SK-N-SH (cell line): ENCODE results near the gene TUT1.

Experiments used
- EP300 ChIP-seq, 2 experiments: IDR thresholded peaks; 2 replicates each; pipeline versions ENCODE4 v1.4.0 to v1.6.1; 2012; ENCODE audit warnings: borderline replicate concordance in 1 of 2, low read depth in 1 of 2, low read length in 1 of 2
- EZH2phosphoT487 ChIP-seq: fragments of 200-600 bp; sonication (generic); IDR thresholded peaks from 2 replicates; pipeline ENCODE4 v1.6.1; 2017; ENCODE audit warnings: low read depth, mixed run types, mild to moderate bottlenecking, antibody characterized with exemption, moderate library complexity, borderline replicate concordance
- GABPA ChIP-seq: IDR thresholded peaks from 2 replicates; pipeline ENCODE4 v1.4.0; 2012; ENCODE audit warnings: low read depth, mild to moderate bottlenecking
- MEF2A ChIP-seq: IDR thresholded peaks from 2 replicates; pipeline ENCODE4 v1.4.0; 2012; ENCODE audit warnings: low read depth, borderline replicate concordance
- NFIC ChIP-seq: IDR thresholded peaks from 2 replicates; pipeline ENCODE4 v1.4.0; 2012; ENCODE audit warnings: borderline replicate concordance
- POLR2AphosphoS5 ChIP-seq: IDR thresholded peaks from 2 replicates; pipeline ENCODE4 v1.6.1; 2012; ENCODE audit warnings: low read depth, low read length
- SIN3A ChIP-seq: IDR thresholded peaks from 2 replicates; pipeline ENCODE4 v1.6.1; 2012; ENCODE audit warnings: low read depth, mild to moderate bottlenecking, low read length, moderate library complexity, borderline replicate concordance
- SMC3 ChIP-seq: IDR thresholded peaks from 2 replicates; pipeline ENCODE4 v1.6.1; 2012; ENCODE audit warnings: low read depth, low read length, improper control_type of control experiment
- YY1 ChIP-seq: IDR thresholded peaks from 2 replicates; pipeline ENCODE4 v1.4.0; 2012; ENCODE audit warnings: low read depth, mild to moderate bottlenecking
- TF ChIP-seq, protein P1 (sequence below): fragments of 200-600 bp; sonication (generic); IDR thresholded peaks from 2 replicates; pipeline ENCODE4 v1.6.1; 2017; ENCODE audit warnings: antibody characterized with exemption, mild to moderate bottlenecking, moderate library complexity
- TF ChIP-seq, protein P2 (sequence below): IDR thresholded peaks from 2 replicates; pipeline ENCODE4 v1.4.0; 2012; ENCODE audit warnings: low read depth, borderline replicate concordance
- TF ChIP-seq, protein P3 (sequence below): IDR thresholded peaks from 2 replicates; pipeline ENCODE4 v1.4.0; 2012; ENCODE audit warnings: low read depth

DNA sequence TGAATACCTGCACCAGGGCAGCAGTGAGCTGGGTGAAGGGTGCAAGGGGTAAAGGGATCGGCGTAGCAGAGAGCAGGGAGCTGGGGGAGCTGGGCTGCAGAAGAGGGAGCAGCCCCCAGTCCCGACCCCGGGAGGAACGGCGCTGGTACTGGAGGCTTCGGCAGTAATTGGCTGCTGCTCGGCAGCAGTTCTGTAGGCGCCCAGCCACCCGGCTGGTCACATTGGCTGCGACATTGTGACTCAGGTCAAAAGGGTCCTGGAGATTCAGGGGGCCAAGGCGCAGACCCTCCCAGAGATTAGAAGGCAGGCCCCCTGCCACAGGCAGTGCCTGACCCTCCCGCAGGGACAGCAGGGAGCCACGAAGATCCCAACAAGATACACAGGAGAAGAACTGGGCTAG, 15.5 kb downstream of the TUT1 start:
- no peak for TF ChIP-seq EP300 (IDR thresholded peaks at IDR 0.05; ENCODE audit: borderline replicate concordance in 1 of 2, low read depth in 1 of 2, low read length in 1 of 2)
- TF ChIP-seq EZH2phosphoT487: no peak
- TF ChIP-seq, protein P1, sequence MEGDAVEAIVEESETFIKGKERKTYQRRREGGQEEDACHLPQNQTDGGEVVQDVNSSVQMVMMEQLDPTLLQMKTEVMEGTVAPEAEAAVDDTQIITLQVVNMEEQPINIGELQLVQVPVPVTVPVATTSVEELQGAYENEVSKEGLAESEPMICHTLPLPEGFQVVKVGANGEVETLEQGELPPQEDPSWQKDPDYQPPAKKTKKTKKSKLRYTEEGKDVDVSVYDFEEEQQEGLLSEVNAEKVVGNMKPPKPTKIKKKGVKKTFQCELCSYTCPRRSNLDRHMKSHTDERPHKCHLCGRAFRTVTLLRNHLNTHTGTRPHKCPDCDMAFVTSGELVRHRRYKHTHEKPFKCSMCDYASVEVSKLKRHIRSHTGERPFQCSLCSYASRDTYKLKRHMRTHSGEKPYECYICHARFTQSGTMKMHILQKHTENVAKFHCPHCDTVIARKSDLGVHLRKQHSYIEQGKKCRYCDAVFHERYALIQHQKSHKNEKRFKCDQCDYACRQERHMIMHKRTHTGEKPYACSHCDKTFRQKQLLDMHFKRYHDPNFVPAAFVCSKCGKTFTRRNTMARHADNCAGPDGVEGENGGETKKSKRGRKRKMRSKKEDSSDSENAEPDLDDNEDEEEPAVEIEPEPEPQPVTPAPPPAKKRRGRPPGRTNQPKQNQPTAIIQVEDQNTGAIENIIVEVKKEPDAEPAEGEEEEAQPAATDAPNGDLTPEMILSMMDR: no peak
- TF ChIP-seq SMC3: no peak
- no peak for TF ChIP-seq POLR2AphosphoS5
- no peak for TF ChIP-seq SIN3A
- TF ChIP-seq, protein P2, sequence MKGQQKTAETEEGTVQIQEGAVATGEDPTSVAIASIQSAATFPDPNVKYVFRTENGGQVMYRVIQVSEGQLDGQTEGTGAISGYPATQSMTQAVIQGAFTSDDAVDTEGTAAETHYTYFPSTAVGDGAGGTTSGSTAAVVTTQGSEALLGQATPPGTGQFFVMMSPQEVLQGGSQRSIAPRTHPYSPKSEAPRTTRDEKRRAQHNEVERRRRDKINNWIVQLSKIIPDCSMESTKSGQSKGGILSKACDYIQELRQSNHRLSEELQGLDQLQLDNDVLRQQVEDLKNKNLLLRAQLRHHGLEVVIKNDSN: no peak
- no peak for TF ChIP-seq GABPA
- TF ChIP-seq MEF2A: no peak
- no peak for TF ChIP-seq NFIC
- TF ChIP-seq, protein P3, sequence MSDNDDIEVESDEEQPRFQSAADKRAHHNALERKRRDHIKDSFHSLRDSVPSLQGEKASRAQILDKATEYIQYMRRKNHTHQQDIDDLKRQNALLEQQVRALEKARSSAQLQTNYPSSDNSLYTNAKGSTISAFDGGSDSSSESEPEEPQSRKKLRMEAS: no peak
- TF ChIP-seq YY1: no peak
